GM18498 (cell line): Measurements from ENCODE around the gene RXFP4.
"Not testable (repeated sequence)": the region's sequence is repeated elsewhere in the genome, so short reads cannot be mapped to it uniquely, and the experiment has no call there.

ENCODE experiments used
- ATAC-seq: cut with Tn5 transposase; IDR thresholded peaks from one replicate; pipeline ENCODE4 v1.9.1; 2021; ENCODE audit warnings: mild to moderate bottlenecking, moderate library complexity; ENCODE audit not compliant: unreplicated experiment

RXFP4 gene

GRCh38 chr1:155929057-155929456 lies 12.4 kb upstream of the RXFP4 start:
- ATAC-seq = no peak

- ATAC-seq = not testable (repeated sequence)
These were observed 10.7 kb upstream of the RXFP4 start for GRCh38 chr1:155930725-155931124.

DNA sequence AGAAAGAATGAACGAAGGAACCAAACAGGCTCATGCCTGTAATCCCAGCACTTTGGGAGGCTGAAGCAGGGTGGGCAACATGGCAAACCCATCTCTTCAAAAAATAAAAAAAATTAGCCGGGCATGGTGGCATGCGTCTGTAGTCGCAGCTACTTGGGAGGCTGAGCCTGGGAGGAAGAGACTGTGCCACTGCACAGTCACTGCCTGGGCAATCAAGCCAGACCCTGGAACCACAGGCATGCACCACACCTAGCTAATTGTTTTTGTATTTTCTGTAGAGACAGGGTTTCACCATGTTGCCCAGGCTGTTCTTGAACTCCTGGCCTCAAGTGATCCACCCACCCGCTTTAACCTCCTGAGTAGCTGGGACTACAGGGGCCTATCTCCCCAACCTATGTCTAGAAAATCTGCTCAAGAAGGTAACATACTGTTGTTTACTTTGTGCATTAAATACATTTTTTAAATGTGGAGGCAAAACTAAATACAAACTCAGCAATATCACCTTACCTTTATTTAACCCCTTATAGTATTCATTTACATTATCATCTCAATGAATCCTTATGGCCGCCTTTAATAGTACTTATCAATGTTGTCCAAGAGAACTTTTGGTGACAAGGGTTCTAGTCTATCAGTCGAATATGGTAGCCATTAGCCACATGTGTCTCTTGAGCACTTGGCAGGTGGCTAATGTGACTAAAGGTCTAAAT lies 10.0 kb upstream of the RXFP4 start:
- ATAC-seq = no peak

DNA sequence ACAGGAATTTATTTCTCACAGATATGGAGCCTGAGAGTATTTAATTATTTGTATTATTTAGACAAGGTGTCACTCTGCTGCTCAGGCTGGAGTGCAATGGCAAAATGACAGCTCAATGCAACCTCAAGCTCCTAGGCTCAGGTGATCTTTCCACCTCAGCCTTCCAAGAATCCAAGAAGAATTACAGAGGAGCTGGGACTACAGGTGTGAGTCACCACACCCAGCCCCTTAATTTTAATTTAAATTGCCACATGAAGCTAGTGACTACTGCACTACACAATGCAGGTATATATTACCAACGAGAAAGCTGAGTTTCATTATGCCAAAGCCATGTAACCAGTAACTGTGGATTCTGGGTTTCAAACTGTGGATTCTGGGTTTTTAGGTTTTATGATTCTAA lies 9.4 kb upstream of the RXFP4 start:
- ATAC-seq = no peak

GRCh38 chr1:155932487-155932886 lies 9.0 kb upstream of the RXFP4 start:
- no peak for ATAC-seq

DNA sequence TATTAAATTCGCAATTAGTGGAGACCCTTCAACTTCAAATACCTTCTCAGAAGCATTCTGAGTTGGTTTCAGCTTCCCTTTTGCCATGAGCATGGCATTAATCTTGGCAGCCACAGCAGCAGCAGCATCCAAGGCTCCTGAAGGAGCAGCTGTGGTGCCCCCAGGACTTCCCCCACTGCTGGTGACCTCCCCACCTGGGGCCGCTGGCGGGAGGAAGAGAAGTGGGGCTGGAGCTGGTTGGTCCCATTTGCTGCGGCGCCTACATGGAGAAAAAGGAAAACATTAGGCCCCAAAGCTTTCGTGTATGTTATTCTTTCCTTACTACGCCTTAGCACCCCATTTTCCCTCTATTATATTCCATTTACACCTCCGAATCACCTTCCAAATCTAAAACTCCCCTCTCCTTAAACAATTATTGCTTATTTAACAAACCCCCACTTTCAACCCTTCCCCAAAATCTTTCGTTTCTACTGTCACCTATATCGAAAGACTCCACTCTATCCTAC lies 7.8 kb upstream of the RXFP4 start:
- no peak for ATAC-seq

GRCh38 chr1:155934097-155934935 lies 7.1 kb upstream of the RXFP4 start, which contains the start of gene KHDC4:
TSS of gene KHDC4 (minus strand) at chr1:155934413. CDS start at chr1:155934373, 40 bp downstream.
- peak; percentile 89 for ATAC-seq

DNA sequence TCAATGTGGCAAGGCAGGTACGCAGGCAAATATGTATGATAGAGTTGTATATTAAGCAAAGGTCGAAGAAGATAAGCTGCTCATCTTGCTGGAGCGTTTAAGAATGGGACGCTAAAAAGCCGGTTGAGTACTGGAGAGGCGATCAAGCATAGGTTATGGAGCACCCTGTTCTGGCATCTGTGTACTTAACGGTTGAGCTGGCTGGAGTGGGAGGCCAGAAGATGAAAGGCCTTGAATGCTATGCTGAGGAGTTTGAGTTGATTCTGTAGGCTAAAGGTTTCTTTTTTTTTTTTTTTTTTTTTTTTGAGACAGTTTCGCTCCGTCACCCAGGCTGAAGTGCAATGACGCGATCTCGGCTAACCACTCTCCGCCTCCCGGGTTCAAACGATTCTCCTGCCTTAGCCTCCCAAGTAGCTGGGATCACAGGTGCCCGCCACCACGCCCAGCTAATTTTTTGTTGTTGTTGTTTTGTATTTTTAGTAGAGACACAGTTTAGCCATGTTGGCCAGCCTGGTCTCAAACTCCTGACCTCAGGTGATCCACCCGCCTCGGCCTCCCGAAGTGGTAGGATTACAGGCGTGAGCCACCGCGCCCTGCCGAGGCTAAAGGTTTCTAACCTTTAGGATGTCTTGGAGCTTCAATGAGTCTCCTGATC lies 6.4 kb upstream of the RXFP4 start:
- no peak for ATAC-seq

GRCh38 chr1:155938220-155938627 lies 3.2 kb upstream of the RXFP4 start:
- no peak for ATAC-seq

- no peak for ATAC-seq
These were observed 901 bp upstream of the RXFP4 start for GRCh38 chr1:155940482-155940992.

- no peak for ATAC-seq
These were observed 550 bp downstream of the RXFP4 start for GRCh38 chr1:155941845-155942531.

- no peak for ATAC-seq
These were observed 1.2 kb downstream of the RXFP4 start for GRCh38 chr1:155942578-155943141.

- no peak for ATAC-seq
These were observed 3.0 kb downstream of the RXFP4 start for GRCh38 chr1:155944444-155944799.

DNA sequence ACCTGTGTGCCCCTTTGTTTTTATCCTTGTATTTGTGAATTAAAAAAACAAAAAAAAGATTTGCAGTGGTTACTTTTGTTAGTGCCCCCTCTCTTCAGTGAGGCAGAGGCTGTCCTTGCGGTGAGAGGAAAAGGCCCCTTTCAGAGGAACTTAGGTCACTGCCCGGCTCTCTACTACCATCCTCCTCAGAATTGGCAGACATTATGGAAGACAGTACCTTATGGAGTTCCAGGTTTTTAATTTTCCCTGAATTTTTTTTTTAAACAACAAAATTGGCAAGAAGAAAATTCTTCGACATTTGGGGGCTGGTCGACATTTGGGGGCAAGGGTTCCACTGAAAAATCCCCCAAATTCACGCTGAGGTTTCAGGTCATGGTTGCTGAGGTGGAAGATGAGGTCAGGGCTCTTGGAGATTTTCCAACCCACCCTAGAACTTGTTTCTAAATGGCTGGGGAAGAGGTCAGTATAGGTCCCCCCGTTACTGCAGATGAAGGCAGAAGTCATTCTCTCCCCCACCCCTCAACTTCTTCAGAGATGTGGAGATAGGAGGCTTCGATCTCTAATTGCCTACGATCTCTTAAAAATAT lies 5.3 kb downstream of the RXFP4 start:
- ATAC-seq = peak; percentile 16

DNA sequence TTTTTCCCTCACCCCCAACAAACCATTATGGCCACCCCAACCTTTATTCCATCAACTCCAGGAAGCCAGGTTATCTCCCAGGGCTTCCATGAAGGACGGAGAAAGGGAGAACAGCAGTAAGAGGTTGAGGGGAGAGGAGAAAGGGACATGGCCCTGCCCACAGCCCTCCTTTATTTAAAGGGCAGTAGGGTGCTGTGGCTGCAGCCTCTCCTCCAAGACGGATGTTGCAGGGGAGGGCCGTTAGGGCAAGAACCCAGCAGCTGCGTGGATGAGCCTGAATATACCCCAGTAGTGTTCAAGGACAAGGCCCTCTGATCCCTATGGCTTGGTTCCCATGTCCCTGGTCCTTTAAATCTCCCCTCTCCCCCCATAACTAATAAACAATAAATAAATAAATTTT lies 5.9 kb downstream of the RXFP4 start:
- no peak for ATAC-seq

GRCh38 chr1:155947741-155948140 lies 6.3 kb downstream of the RXFP4 start:
- ATAC-seq = no peak

DNA sequence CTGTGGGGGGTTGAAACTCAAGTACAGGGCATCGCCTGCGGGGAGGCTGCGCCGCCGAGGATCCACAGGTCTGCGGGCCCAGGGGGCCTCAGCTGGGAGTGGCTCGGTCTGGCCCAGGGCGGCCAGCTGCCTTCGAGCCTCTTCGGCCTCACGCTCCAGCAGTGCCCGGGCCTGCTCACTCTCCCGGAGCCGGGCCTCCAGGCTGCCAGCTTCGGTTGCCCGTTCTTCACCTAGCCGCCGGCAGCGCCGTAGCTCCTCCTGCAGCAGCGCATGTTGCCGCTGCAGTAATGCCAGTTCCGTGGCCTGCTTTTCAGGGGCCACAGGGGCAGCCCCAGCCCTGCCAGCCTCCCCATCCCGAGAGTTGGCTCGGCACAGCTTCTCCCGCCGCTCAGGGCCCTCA lies 9.4 kb downstream of the RXFP4 start:
- ATAC-seq = no peak

DNA sequence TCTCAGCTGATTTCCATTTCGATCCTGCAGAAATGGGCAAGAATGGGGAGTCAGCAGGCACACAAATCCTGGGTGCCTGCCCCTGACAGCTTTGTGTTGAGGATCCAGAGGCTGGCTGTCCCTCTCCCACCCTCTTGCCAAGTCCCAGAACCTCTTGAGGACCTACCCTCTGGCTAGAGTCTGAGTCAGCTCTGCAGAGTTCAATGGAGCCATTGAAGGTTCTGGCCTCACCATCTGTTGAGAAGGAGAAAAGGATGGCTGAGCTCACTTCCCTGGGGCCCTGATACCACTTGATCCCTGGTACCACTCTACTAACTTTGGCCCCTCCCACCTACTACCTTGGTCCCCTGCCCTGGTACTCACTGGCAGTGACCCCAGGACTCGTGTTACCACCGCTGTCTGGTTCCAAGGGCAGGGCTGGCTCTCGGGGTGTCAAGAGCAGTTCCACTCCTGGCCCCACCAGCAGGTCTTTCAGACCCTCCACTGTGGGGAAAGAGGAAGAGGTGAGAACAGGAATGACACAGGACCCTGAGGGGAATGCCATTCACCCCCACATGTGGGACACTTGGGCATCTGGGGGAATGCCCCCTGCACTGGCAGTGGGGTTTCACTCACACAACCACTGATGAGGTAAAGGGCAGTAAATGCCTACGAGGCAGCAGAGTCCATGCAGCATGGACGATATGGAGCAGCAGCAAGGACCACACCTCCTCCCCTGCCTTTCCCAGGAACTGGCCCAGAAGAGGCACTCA lies 10.5 kb downstream of the RXFP4 start:
- no peak for ATAC-seq

DNA sequence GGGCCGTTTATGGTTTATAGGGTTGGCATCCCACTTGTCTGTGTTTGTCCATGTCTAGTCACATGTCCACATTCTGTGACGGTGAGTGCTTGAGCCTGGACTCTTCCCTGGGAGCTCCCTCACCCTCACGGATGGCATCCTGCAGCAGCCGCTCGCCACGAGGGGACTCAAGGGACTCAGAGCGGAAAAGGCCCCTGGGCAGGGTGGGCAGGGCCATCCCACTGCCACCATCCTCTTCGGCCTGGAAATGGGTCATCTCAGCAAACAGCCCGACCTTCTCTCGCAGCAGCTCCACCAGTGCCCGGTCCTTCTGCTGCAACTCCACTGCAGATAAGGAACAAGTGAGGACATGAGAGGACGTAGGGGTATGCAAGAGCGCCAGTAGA lies 11.1 kb downstream of the RXFP4 start:
- ATAC-seq = no peak
